NCI-H2171 treated with DMSO at 0.1 percent for 48 hours (cell line): ENCODE results near the gene MEIS1.

Experiments used
- DNase-seq: peaks from one replicate; lab custom pipeline; 2025; lab: John Stamatoyannopoulos, UW

MEIS1 gene

GRCh38 chr2:66580166-66581049 is 145.5 kb downstream of the MEIS1 start:
- no peak for DNase-seq

DNA sequence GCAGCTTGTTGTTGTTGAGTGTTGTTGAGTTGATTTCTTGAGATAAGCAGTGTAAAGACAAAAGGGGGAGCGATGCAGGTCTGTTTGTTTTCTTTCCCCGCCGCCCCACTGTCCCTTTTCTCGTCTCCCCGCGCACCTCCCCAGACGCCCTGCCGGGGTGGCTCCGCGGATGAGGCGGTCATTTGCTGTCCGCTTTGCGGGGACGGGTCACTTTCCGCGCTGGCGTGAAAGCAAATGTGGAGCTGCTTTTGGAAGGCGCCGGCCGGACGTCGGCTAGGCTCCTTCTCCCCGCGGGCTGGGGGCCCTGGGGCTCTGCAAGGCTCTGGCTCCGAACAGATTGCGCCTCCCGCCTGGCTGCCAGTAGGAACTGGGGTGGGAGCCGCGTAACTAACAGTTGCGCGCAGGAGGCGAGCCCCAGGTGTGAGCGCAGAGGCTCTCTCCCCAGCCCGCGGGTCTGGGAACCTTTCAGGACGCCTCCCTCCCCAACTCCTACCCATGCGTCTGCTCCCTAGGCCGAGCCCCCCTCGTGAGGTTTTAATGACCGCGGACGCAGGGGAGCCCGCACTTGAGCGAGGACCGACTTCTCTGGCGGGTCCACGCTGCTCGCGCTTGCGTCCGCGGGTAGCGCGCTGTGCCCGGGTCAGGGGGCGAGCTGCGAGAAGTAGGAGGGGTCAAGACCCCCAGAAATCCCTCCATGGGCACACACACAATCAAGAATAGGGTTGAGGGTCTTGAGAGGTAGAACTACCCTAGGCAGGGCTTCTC is 146.6 kb downstream of the MEIS1 start:
- no peak for DNase-seq

- DNase-seq = no peak
These were observed 147.4 kb downstream of the MEIS1 start for GRCh38 chr2:66582104-66582986.

DNA sequence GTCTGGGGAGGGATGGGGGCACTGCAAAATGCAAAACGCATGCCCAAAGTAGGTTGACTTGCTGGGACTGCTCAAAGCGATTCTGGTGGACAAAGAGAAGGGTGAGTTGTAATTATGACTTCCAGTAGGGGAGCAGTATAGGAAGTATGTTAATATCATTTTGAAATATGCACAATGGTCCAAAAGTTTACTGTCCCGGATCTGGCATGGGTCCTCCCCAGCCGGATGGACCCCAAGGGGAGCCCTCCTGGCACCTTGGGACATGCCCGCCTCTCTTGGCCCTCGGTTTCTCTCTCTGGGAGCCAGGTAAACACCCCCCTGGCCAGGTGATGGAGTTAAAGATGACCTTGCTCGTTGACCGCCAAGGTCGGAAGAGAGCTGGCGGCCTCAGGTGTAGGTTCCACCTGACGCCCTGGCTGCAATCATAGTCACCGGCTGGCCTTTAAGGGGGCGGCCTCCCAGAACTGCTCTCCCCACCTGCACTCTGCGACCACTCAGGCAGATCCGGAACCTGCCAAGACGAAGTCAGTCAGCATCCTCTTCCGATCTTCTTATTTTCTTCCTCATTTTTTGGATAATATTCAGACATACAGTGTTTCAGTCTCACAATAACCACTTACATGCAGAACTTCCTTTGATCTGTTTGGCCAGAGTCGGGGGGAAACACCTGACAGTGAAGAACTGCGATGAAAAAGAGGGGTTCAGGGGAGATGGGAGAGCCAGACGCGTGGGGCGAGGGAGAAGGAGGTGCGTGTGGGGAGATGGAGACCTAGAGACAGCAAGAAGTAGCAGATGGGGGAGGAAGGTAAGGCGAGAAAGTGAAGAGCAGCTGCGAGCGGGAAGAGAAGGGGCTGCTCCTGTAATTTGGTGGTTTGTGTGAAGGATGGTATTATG is 148.3 kb downstream of the MEIS1 start:
- DNase-seq = no peak

DNA sequence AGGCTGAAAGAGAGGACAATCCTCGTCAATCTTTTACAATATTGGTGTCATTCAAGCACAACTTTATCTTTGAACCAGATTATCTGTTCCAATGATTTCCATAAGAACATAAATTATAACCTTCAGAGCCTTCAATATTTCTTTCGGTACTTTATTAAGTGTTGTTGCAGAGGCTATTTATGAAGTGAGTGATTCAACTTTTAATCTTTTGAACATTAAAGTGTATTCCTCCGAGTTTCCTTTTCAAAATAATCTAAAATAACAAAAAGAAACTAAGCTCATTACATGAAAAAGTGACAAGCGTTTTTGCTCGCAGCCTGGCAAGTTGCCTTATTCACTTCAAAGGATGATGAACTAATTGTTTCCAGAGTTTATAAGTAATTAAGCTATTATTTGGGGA is 149.0 kb downstream of the MEIS1 start:
- no peak for DNase-seq

- no peak for DNase-seq
These were observed 150.7 kb downstream of the MEIS1 start for GRCh38 chr2:66585587-66585986.

GRCh38 chr2:66587216-66587615 is 152.3 kb downstream of the MEIS1 start:
- peak; percentile 5 for DNase-seq

DNA sequence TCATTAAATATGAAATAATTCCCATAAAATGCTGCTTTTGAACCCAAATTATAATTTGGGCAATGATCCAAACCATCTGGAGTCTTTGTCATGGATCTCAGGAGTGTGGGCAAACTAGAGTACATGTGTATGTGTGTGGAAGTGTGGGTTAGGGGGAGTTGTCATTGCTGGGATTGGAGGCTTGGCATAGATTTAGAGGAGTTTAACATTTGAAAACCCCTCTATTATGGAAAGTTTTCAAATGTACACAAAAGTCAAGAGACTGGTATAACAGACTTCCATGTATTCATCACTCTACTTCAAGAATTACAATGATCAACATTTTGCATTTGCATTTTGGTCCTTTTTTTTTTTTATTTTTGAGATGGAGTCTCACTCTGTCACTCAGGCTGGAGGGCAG is 159.1 kb downstream of the MEIS1 start:
- DNase-seq = no peak

- DNase-seq = no peak
These were observed 160.6 kb downstream of the MEIS1 start for GRCh38 chr2:66595556-66595955.

DNA sequence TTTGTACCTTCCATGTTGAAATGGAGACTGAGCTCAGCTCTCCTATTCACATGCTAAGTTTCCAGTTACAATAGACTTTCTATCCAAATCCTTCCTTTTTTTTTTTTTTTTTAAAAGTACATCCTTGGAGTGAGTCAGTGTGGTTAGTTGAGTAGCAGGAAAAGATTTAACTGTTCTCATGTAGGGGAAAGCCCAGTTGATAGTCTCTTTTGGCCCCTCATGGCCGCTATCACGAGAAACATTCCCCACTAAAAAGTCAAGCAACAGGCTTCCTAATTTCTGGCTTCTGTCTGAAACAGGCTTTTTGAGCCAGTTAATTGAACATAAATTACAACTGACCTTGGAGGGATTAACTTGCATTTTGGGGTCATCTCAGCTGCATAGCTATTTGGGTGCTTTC is 161.3 kb downstream of the MEIS1 start:
- DNase-seq = no peak

DNA sequence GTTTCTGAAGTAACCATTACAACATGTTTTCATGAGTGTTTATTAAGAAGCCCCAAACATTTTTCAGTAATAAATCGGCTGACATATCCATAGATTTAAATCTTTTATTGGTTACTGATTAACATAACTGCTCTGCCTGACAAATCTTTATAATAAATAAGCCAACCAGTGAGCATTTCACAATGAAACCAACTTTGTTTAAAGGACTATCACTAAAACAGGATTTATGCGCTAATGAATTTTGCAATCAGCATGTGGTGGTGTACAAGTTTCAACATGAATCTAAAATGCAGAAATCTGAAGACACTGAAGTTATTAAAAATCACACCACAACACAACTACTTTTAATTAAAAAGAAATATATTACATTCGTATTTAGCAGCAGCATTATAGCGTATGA is 166.7 kb downstream of the MEIS1 start:
- DNase-seq = no peak

DNA sequence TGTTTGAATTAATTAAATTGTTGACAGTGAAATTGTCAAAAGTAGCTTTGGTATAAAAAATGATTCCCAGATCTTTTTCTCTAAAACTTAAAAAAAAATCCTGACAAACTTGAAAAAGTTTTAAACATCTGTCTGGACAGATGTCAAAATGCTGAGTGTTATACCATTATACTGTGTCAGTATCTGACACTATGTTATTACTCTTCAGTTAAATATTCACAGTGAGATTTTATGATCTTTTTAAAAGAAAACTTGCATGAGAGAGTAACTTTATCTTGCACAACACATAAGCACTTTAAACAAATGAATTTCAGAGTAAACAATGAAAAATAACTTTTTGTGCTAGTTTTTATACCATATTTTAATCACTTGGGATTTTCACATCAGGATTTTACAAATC is 167.4 kb downstream of the MEIS1 start:
- no peak for DNase-seq

- no peak for DNase-seq
These were observed 169.4 kb downstream of the MEIS1 start for GRCh38 chr2:66604326-66604725.

DNA sequence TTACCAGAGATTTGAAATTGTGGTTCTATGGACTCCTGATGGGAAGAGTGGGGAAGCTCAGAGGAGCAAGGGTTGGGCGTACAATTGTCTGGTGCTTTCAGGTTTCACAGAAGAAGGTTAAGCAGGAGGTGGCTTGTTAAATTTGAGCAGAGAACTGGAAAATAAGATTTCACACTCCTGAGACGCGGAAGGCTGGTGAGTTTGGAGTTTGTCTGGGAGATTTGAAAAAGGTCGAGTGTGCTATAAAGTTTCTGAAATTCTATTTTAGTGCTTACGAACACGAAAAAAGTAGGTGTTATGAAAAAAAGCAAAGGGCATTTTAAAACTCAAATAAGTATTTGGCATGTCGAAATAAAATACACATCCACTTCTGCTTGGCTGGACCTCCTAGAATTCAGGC is 170.1 kb downstream of the MEIS1 start:
- no peak for DNase-seq

GRCh38 chr2:66607152-66607551 is 172.2 kb downstream of the MEIS1 start:
- DNase-seq = no peak
